Right renal pelvis (tissue), 4 donors: ENCODE results near the gene SUSD1. TPM values are rescaled to one million over a fixed set of nuclear protein-coding genes. Genes with fewer than 3 reads are reported as not detected.

ENCODE experiments used
- DNase-seq, 4 donors: peaks; one replicate each; pipeline ENCODE4 v3.0.0-alpha.2; 2013; ENCODE audit warnings: low read depth in 4 of 4, low spot score in 3 of 4, missing footprints in 1 of 4
- polyA plus RNA-seq, 4 donors: library from polyadenylated mRNA; unstranded; fragments of 120-200 nt; gene quantifications; one replicate each; pipeline ENCODE4 v1.2.1, GENCODE V29; 2013; ENCODE audit not compliant: insufficient read length in 4 of 4

SUSD1 gene
- polyA plus RNA-seq, 4 donors = 28.2 to 41.1 (median 33.2) TPM

DNA sequence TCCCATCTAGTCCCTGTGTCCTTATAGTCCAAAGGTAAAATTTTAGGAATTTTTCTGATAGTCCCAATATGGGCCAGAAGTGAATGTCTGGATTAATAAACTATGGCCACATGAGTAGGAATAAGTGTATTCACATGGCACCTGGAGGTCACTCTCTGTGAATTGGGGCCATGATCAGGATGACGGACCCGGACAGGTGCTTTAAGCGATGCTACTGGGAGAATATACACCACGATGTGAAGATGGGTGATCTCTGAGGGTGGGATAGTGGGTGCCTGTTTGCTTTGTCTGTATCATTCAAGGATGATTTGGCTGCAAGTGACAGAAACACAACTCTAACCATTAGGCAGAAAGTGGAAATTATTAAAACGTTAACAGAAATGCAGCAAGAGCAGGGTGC lies 177.3 kb downstream of the SUSD1 start:
- DNase-seq = no peak

DNA sequence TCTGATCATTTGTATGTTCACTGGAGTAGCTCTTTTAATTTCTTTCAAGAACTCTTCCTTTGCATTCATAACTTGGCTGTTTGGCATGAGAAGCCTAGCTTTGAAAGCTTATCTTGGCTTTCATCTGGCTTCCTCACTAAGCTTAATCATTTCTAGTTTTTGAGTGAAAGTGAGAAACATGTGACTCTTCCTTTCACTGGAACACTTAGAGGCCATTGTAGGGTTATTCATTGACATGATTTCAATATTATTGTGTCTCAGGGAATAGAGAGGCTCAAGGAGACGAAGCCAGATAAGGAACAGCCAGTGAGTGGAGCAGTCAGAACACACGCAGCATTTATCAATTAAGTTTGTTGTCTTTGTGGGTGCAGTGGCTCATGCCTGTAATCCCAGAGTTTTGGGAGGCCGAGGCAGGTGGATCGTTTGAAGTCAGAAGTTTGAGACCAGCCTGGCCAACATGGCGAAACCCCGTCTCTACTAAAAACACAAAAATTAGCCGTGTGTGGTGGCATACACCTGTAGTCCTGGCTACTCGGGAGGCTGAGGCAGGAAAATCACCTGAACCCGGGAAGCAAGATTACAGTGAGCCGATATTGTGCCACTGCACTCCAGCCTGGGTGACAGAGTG lies 180.2 kb downstream of the SUSD1 start:
- DNase-seq = no peak

- no peak for DNase-seq
These were observed 181.8 kb downstream of the SUSD1 start for GRCh38 chr9:111993319-111993718.

GRCh38 chr9:111992523-111992922 lies 182.6 kb downstream of the SUSD1 start:
- DNase-seq = no peak

DNA sequence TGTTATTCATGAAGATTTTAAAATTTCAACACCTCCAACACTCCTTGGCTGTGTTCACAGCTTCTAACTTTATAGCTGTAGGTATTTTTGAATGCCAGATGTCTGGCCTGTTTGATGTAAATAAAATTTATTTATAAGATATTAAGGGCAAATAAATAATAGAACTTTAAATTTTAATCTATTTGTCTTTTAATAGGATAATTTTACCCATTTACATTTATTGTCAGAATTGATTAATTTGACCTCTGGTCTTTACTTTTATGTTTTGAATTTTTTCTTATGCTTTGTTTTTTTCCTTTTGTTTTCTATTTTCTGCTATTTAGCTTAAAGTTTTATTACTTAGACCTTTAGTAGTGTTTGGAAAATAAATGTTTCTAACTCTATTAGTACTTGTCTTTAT lies 183.9 kb downstream of the SUSD1 start:
- no peak for DNase-seq

Other genes with a start within 250 kb of the SUSD1 start
- 100 to 1,000 TPM in 3 of 4 donors, 10 to 100 TPM in 1; 86.5 to 119 (median 102) TPM for gene PTBP3, start 158.3 kb upstream of the SUSD1 start, polyA plus RNA-seq
- 100 to 1,000 TPM in 3 of 4 donors, 10 to 100 TPM in 1; 94.6 to 117 (median 107) TPM for gene HSDL2, start 204.8 kb upstream of the SUSD1 start, polyA plus RNA-seq